CD4-positive, alpha-beta T cell treated with Interleukin-10 for 1 hour (primary cell): ENCODE results near the gene TBC1D4.
"Not testable (repeated sequence)": the region's sequence is repeated elsewhere in the genome, so short reads cannot be mapped to it uniquely, and the experiment has no call there.

Source experiments
- DNase-seq: peaks from one replicate; pipeline ENCODE4 v3.0.0-alpha.2; 2020

TBC1D4 gene

DNA sequence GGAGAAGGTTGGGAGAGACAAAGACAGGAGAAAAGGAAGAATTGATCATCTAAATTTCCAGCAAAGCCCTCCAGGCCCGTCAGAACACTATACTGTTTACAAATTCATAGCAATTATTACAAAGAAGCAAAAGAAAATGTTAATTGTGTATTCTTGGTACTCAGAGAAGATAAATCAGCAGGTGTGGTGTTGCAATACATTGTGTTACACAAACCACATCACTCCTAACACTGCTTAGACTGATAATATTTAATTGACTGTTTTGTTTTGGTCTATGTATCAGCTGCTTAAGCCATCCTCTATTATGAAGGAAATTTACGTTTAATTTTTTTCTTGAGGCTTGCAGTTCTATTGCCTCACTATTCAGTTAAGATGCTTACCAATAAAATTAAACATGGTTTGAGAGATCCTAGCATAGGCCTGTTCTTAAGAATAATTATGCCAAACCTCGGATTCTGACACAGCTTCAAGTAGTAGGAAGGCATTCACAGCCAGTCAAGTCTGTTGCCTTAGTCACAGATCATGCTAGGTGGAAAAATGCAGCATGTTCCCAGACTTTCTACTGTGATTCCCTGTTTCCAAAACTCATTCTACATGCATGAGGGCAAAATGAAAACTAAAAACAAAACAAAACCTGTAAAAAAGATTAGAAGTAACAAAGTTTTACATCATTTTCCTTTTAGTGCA is 129.2 kb downstream of the TBC1D4 start:
- no peak for DNase-seq

DNA sequence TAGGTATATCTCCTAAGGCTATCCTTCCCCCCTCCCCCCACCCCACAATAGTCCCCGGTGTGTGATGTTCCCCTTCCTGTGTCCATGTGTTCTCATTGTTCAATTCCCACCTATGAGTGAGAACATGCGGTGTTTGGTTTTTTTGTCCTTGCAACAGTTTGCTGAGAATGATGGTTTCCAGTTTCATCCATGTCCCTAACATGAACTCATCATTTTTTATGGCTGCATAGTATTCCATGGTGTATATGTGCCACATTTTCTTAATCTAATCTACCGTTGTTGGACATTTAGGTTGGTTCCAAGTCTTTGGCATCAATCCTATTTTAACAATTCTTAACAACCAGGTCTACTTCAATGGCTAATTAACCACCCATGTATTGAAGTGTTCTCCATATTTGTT is 130.4 kb downstream of the TBC1D4 start:
- not testable (repeated sequence) for DNase-seq

DNA sequence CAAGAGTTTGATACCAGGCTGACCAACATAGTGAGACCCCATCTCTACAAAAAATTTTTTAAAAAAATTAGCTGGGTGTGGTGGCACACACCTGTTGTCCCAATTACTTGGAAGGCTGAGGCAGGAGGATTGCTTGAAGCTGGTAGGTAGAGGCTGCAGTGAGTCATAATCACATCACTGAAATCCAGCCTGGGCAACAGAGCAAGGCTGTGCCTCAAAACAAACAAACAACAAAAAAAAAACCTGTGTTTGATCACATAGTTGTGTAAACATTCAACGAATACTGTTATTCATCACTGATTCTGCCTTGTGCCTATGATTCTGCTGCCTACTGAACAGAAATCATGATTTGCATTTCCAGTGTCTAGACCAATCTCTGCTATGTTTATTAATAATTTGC is 134.0 kb downstream of the TBC1D4 start:
- no peak for DNase-seq

DNA sequence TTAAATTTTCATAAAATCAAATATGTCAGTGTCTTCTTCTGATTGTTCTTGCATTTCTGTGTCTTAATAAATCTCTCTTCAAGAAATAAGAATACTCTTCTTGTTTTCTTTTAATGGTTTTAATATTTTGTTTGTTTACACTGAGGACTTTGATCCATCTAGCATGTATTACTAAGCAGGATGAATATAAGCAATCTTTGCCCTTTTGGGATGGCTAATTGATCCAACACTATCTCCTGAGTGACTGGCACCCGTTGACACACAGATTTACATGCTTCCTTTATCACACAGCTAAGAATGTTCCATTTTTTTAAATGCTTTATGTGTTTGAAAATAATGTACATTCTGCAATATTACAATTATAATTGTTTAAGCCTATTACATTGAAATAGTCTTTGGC is 134.5 kb downstream of the TBC1D4 start:
- DNase-seq: no peak

GRCh38 chr13:75345193-75345592 is 136.8 kb downstream of the TBC1D4 start:
- no peak for DNase-seq

DNA sequence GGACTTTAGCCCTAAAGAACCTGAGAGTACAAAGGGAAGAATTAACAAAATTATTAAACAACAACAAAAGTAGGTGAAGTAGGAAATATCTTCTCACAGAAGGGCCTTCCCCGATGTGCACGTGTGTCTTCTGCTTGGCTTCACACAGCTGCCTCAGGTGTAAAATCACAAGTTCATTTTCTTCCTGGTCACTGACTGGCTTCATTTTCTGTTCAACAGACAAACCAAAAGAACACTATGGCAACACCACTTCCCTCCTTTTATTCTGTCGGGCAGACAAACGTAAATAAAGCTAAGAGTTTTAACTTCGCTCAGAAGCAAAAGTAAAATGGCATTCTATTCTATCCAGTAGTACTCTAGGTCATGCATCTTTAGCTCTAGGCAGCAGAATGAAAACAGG is 140.9 kb downstream of the TBC1D4 start:
- no peak for DNase-seq

DNA sequence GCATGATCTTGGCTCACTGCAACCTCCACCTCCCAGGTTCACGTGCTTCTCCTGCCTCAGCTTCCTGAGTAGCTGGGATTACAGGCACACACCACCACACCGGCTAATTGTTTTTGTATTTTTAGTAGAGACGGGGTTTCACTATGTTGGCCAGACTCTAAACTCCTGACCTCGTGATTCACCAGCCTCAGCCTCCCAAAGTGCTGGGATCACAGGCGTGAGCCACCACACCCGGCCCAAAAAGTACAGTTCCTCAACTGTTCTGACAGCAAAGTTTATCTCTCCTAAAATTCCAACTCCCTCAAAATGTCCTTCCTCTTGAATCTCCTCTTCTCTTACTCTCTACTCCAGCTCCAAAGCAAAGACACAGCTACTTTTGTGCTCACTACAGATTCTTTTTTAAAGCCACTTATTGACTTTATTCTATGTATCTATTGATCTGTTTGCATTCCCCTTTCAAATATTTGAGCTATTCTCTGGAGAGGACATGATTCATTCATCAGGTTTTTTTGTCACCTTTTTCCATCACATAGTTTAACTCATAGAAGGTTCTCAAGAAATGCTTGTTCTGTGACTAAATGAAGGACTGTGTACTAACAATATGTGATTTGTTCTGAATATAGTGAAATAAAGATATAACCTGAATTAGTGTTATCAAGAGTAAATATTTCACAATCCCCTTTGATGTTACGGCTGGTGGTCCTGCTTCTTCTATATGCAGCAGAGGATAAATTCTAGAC is 142.2 kb downstream of the TBC1D4 start:
- DNase-seq: no peak

GRCh38 chr13:75334634-75335447 is 147.1 kb downstream of the TBC1D4 start:
- DNase-seq: no peak

GRCh38 chr13:75333103-75333502 is 148.9 kb downstream of the TBC1D4 start:
- no peak for DNase-seq

DNA sequence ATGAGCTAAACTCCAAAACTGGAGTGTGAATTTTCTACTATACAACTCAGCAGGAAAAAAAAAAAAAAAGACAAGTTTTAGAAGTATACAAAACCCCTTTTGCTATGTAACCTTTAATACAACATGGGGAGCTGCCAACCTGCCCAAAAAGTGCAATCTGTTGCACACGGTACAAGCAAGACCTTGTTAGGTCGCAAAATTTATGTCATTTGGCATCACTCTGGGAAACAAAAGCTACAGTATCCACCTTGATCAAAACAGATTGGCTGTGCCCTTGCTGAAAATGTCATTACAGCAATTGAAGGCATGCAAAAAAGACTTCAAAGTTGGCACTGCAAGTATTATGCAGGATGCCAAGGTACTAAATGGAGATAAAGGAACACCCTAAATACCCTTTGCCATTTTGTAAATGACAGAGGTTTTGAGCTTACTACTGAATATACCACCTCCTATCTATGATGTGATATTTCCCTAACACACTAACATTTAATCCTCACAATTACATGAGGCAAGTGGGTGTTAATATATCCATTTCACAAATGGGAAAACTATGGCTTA is 150.1 kb downstream of the TBC1D4 start:
- DNase-seq: no peak

DNA sequence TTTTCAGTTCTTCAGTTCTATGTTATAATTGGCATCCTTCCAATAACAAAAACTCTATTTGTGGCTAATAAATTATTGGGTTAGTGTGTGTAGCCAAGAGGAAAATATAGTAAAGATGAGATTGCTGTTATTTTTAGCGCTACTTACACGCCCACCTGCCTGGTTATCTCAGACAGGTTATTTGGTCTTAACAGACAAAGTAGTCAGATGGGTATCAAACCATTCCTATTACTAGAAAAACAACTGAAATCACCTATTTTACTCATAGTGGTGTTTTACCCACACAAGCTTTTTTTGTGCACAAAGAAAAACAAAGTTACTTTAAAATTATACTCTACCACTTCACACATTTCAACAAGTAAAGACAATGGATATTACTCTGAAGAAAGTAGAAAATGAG is 151.2 kb downstream of the TBC1D4 start:
- DNase-seq: no peak

GRCh38 chr13:75329723-75330122 is 152.2 kb downstream of the TBC1D4 start:
- DNase-seq: no peak

- DNase-seq: no peak
These were observed 152.9 kb downstream of the TBC1D4 start for GRCh38 chr13:75329097-75329496.

GRCh38 chr13:75327135-75327510 is 154.8 kb downstream of the TBC1D4 start:
- peak; percentile 46 for DNase-seq

DNA sequence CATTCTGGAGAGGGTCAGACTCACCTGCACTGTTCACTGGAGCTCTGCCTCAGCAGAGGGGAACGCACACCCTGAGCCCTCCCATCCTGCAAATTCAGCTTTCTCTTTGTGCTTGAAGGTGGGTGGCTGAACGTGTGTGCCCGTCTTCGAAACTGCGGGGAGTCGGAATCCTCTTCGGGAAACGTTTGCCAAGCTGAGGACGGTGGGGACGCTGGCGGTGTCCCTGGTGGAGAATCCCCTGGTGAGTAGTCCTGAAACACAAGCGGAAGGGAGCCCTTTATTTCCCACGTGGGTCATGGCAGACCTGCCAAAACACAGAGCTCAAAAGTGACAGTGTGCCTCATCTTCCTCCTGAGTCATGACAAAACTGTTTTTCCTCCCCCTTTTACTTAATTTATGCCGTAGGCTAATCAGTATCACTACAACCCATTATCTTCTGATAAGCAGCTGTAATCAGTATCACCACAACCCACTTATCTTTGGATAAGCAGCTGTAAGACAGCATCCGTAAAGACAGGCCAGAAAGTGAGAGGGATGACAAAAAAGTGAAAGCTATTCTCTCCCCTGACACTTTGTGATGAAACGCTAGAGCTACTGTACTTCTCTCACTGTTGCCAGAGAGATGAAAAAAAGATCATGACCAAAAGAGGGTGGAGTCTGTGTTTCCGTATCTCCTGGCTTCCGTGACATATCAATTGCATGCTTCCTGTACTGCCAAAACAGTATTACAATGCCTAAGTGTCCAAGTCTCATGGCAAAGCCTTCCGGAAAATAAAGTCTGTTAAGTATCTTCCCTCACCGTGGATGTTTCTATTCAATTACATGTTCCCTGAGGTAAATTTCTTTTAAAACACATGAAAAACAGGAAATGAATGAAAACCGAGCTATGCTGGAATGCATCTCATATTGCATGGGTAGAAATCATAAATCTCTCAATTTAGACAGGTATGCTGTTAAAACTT is 155.5 kb downstream of the TBC1D4 start:
- DNase-seq: peak; percentile 84

GRCh38 chr13:75325711-75326110 is 156.3 kb downstream of the TBC1D4 start:
- peak; percentile 19 for DNase-seq

DNA sequence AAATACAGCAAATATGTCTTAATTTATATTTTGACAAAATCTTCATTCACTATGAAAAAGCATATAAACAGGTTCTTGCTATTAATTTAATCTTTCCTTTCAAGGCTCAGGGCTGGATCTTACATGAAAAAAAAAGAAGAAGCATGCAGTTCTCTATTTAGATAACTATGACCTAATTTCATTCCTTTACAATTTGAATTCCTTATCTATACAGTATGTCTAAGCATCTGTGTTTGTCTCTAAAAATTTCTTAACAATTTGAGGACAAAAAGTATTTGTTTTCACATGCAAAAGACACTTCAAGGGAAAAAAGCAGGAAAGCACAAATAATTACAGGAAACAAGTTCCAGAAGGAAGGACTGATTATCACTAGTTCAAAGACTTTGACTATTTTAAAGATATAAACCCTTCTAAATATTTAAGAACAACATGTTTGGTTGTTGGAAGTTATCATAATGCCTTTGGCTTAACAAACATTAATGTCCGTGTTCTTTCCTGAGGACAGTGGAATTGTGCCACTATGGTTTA is 157.5 kb downstream of the TBC1D4 start:
- DNase-seq: no peak

DNA sequence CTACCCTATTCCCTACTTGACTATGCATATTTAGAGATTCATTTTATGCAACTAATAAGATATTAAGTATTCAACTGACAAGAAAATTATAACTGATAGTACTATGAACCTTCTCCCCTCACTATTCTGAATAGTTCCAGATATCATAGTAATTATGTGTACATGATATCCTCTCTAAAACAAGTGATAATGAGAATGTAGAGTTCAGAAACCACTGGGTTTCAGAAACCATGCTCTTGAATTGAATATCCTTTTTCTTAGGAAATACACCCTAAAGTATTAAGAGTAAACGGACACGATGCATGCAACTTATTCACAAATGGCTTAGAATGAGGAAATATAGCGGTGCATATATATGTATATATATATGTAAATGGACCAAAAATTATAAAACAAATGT is 160.9 kb downstream of the TBC1D4 start:
- DNase-seq: no peak

GRCh38 chr13:75319254-75319653 is 162.7 kb downstream of the TBC1D4 start:
- no peak for DNase-seq

DNA sequence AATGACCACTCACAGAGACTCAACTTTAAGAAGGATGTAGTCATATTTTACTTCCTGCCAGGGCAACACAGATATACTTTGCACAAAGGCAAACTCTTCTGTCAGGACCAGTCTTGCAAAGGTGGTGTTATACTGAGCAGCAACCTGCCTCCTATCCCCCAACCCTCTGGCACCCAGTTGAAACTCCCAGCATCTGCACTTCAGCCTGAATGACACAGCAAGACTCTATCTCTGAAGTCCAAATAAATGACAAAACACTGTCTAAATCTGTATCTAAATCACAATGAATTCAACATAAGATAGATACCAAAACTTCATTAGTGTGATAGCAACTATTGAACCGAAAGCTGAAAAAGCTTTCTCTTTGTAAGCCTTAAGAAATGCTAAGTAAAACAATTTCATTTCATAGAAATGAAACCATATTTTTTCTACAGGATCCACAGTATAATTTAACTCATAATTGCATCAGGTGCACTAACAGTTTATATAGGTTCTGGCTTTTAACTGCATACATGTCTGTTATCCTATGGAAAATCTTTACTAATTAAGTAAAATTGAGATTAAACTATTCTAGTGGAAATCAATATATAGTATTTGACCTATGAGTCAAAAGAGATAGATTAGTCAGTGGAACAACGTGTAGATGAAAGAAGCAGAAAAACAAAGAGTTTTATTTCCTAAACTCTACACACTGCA is 163.7 kb downstream of the TBC1D4 start:
- DNase-seq: peak; percentile 29

DNA sequence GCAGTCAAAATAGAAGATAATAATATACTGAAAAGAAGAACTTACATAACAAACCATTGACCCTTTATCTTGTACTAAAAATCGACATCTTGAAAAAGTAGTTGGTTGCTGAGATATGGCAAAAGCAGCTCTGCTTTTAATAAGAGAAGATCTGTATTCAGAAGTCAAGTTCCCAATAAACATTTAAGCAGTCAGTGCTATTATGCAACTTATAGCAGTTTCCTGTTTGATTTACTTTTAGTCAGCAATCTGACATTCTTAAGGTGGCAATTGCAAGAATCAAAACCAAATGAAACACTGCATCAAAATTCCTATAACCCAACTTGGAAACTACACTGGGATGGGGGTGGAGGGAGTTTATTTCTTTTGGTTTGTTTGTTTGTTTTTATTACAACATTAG is 165.5 kb downstream of the TBC1D4 start:
- DNase-seq: no peak
